Caco-2 (cell line): ENCODE measurements around the gene MAST2. TPM values are rescaled to one million over a fixed set of nuclear protein-coding genes. Genes with fewer than 3 reads are reported as not detected.

ENCODE experiments used
- BruUV-seq: library from RNA; stranded (reverse); fragments of 400-500 nt; replicated peaks from 2 replicates; lab custom pipeline; 2021; lab: Mats Ljungman, UMichigan
- CTCF ChIA-PET: fragments of 300-600 bp; sonication (Branson Sonifier 250); formaldehyde crosslinking; loops from one replicate; lab custom pipeline; 2022; ENCODE audit warnings: antibody characterized with exemption; lab: Charles Lee
- POLR2A ChIA-PET: fragments of 300-600 bp; sonication (Branson Sonifier 250); formaldehyde crosslinking; loops from one replicate; lab custom pipeline; 2022; ENCODE audit warnings: antibody characterized with exemption; lab: Charles Lee
- DNase-seq, 2 experiments: peaks; one replicate each; pipeline versions ENCODE4 v3.0.0 to v3.0.0-alpha.2; 2020 to 2022
- H3K27me3 ChIP-seq: replicated peaks from 2 replicates; pipeline ENCODE4 v1.6.0; 2011; ENCODE audit warnings: low read length; ENCODE audit not compliant: control insufficient read depth, insufficient read depth
- H3K36me3 ChIP-seq: 2 replicates; pipeline ENCODE4 v1.5.1; 2011; ENCODE audit warnings: low read length; ENCODE audit not compliant: control insufficient read depth, insufficient read depth
- H3K4me1 ChIP-seq: fragments of 250-450 bp; sonication (Bioruptor Pico); 2 replicates; pipeline ENCODE4 v1.5.1; 2020; ENCODE audit warnings: mild to moderate bottlenecking
- H3K4me3 ChIP-seq: 2 replicates; pipeline ENCODE4 v1.5.1; 2011; ENCODE audit warnings: low read depth, mild to moderate bottlenecking, control low read depth, low read length
- H3K9me3 ChIP-seq: fragments of 250-450 bp; sonication (Bioruptor Pico); 2 replicates; pipeline ENCODE4 v1.5.1; 2020; ENCODE audit warnings: mild to moderate bottlenecking, moderate library complexity
- H3K27ac Mint-ChIP-seq: one replicate; pipeline ENCODE4 v1.8.0; 2022; ENCODE audit warnings: mixed read lengths; ENCODE audit not compliant: unreplicated experiment
- H3K27me3 Mint-ChIP-seq: one replicate; pipeline ENCODE4 v1.8.0; 2022; ENCODE audit warnings: mixed read lengths; ENCODE audit not compliant: insufficient read depth, unreplicated experiment
- H3K36me3 Mint-ChIP-seq: one replicate; pipeline ENCODE4 v1.8.0; 2022; ENCODE audit warnings: mild to moderate bottlenecking, mixed read lengths; ENCODE audit not compliant: insufficient read depth, unreplicated experiment
- H3K4me1 Mint-ChIP-seq: one replicate; pipeline ENCODE4 v1.8.0; 2022; ENCODE audit warnings: low read depth, mixed read lengths; ENCODE audit not compliant: unreplicated experiment
- H3K4me3 Mint-ChIP-seq: one replicate; pipeline ENCODE4 v1.8.0; 2022; ENCODE audit warnings: mild to moderate bottlenecking, moderate library complexity, mixed read lengths; ENCODE audit not compliant: unreplicated experiment
- H3K9me3 Mint-ChIP-seq: one replicate; pipeline ENCODE4 v1.8.0; 2022; ENCODE audit warnings: mixed read lengths; ENCODE audit not compliant: unreplicated experiment
- CTCF ChIP-seq, 2 experiments: fragments of 200-600 bp in 1 of 2; IDR thresholded peaks; 1 replicate in 1 of 2; 2 replicates in 1 of 2; pipeline versions ENCODE4 v1.5.1 to v1.8.0; 2011 to 2022; ENCODE audit warnings: antibody characterized with exemption in 1 of 2, control low read depth in 1 of 2, inconsistent platforms in 1 of 2, low read depth in 1 of 2, low read length in 1 of 2, mild to moderate bottlenecking in 1 of 2, moderate library complexity in 1 of 2; ENCODE audit not compliant: insufficient read depth in 1 of 2, severe bottlenecking in 1 of 2, unreplicated experiment in 1 of 2
- intact Hi-C: fragments of 100-400 bp; cut with micrococcal nuclease; formaldehyde crosslinking; loops from one replicate; pipeline ENCODE4 v1.10.0; 2022; ENCODE audit not compliant: unreplicated experiment
- total RNA-seq: library from RNA; stranded (reverse); gene quantifications from 2 replicates; pipeline ENCODE4 v1.2.3, GENCODE V29; 2022

The MAST2 gene
- total RNA-seq, 1 experiment from 2014 or later = 43.3 TPM

- Histone ChIP-seq H3K4me3 (no peak overlapping the region), H3K36me3 (no peaks in the 10 kb centered on the region), H3K27me3 (no peaks in the 10 kb centered on the region), H3K9me3 (no peaks in the 10 kb centered on the region), H3K4me1 (peaks cover 11% of the 10 kb centered on the region; the same call in 1 of the 2 replicates)
- intact Hi-C loops = no loop called here
- POLR2A ChIA-PET = no interaction called here
- TF ChIP-seq CTCF (IDR thresholded peaks at IDR 0.05; ENCODE audit: insufficient read depth in 1 of 2, low read depth in 1 of 2, low read length in 1 of 2, severe bottlenecking in 1 of 2, unreplicated experiment in 1 of 2) = no peak
- H3K27ac Mint-ChIP-seq = no peak overlapping the region
- H3K9me3 Mint-ChIP-seq = no peaks in the 10 kb centered on the region
- H3K36me3 Mint-ChIP-seq = peaks cover 7% of the 10 kb centered on the region
- H3K4me1 Mint-ChIP-seq = peaks cover 20% of the 10 kb centered on the region
- no peak overlapping the region for H3K4me3 Mint-ChIP-seq
- BruUV-seq = no TSS peak
- CTCF ChIA-PET = no interaction called here
- H3K27me3 Mint-ChIP-seq = no peaks in the 10 kb centered on the region
- DNase-seq = no peak
These were observed 55.8 kb downstream of the MAST2 start for GRCh38 chr1:45859221-45859620.

GRCh38 chr1:45862008-45862407 lies 58.6 kb downstream of the MAST2 start:
- TF ChIP-seq CTCF (IDR thresholded peaks at IDR 0.05; ENCODE audit: insufficient read depth in 1 of 2, low read depth in 1 of 2, low read length in 1 of 2, severe bottlenecking in 1 of 2, unreplicated experiment in 1 of 2) = no peak
- no TSS peak for BruUV-seq
- Mint-ChIP-seq H3K4me1 (peaks cover 30% of the 10 kb centered on the region), H3K27me3 (no peaks in the 10 kb centered on the region), H3K36me3 (peaks cover 7% of the 10 kb centered on the region), H3K9me3 (no peaks in the 10 kb centered on the region), H3K4me3 (no peak overlapping the region), H3K27ac (no peak overlapping the region)
- Histone ChIP-seq H3K27me3 (no peaks in the 10 kb centered on the region), H3K4me3 (no peak overlapping the region), H3K9me3 (no peaks in the 10 kb centered on the region), H3K4me1 (peaks cover 7% of the 10 kb centered on the region; the same call in 1 of the 2 replicates), H3K36me3 (no peaks in the 10 kb centered on the region)
- intact Hi-C loops = no loop called here
- DNase-seq = no peak
- ChIA-PET POLR2A (no interaction called here), CTCF (no interaction called here)

- Mint-ChIP-seq H3K4me1 (peaks cover 30% of the 10 kb centered on the region), H3K36me3 (peaks cover 7% of the 10 kb centered on the region), H3K9me3 (no peaks in the 10 kb centered on the region), H3K27me3 (no peaks in the 10 kb centered on the region), H3K4me3 (no peak overlapping the region), H3K27ac (no peak overlapping the region)
- DNase-seq = no peak
- no peaks in the 10 kb centered on the region for H3K36me3 ChIP-seq
- H3K4me3 ChIP-seq = no peak overlapping the region
- intact Hi-C loops = no loop called here
- H3K4me1 ChIP-seq = peaks cover 18% of the 10 kb centered on the region
- H3K27me3 ChIP-seq = no peaks in the 10 kb centered on the region
- ChIA-PET CTCF (no interaction called here), POLR2A (no interaction called here)
- no peaks in the 10 kb centered on the region for H3K9me3 ChIP-seq
- BruUV-seq = no TSS peak
- TF ChIP-seq CTCF (IDR thresholded peaks at IDR 0.05; ENCODE audit: insufficient read depth in 1 of 2, low read depth in 1 of 2, low read length in 1 of 2, severe bottlenecking in 1 of 2, unreplicated experiment in 1 of 2) = no peak
These were observed 59.8 kb downstream of the MAST2 start for GRCh38 chr1:45863218-45863617.
